ENCODE results near the gene B3GALNT2.

DNA sequence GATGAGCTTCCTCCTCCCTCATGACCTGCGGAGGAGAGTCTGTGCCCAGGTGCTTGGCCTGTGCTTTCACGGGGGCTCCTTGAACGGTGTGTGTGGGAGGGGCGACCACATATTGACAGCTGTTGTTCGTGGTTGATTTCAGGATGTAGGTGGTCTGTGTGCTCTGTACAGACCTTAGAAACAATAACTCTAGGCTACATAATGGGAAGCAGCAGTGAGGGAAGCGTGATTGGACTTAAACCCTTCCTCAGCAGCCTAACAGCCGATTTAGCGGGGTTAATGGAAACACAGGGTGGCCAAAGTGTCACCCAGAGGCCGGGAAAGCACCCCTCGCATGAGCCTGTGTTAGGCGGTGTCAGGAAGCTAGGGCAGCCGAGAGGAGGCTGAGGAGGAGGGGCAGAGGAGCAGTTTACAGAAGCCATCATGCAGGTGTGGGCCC is 81.0 kb downstream of the B3GALNT2 start:
- TF ChIP-seq, protein P1, sequence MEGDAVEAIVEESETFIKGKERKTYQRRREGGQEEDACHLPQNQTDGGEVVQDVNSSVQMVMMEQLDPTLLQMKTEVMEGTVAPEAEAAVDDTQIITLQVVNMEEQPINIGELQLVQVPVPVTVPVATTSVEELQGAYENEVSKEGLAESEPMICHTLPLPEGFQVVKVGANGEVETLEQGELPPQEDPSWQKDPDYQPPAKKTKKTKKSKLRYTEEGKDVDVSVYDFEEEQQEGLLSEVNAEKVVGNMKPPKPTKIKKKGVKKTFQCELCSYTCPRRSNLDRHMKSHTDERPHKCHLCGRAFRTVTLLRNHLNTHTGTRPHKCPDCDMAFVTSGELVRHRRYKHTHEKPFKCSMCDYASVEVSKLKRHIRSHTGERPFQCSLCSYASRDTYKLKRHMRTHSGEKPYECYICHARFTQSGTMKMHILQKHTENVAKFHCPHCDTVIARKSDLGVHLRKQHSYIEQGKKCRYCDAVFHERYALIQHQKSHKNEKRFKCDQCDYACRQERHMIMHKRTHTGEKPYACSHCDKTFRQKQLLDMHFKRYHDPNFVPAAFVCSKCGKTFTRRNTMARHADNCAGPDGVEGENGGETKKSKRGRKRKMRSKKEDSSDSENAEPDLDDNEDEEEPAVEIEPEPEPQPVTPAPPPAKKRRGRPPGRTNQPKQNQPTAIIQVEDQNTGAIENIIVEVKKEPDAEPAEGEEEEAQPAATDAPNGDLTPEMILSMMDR (IDR thresholded peaks at IDR 0.05) = no peak
- no peak for TF ChIP-seq POLR2AphosphoS5 (IDR thresholded peaks at IDR 0.05)
- TF ChIP-seq POLR2A (IDR thresholded peaks at IDR 0.05) = no peak

Data from prostate gland (tissue), 2 donors.